ENCODE measurements around the gene HSH2D.
"Not testable (repeated sequence)": the region's sequence is repeated elsewhere in the genome, so short reads cannot be mapped to it uniquely, and the experiment has no call there.

Gene HSH2D, protein sequence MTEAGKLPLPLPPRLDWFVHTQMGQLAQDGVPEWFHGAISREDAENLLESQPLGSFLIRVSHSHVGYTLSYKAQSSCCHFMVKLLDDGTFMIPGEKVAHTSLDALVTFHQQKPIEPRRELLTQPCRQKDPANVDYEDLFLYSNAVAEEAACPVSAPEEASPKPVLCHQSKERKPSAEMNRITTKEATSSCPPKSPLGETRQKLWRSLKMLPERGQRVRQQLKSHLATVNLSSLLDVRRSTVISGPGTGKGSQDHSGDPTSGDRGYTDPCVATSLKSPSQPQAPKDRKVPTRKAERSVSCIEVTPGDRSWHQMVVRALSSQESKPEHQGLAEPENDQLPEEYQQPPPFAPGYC

DNA sequence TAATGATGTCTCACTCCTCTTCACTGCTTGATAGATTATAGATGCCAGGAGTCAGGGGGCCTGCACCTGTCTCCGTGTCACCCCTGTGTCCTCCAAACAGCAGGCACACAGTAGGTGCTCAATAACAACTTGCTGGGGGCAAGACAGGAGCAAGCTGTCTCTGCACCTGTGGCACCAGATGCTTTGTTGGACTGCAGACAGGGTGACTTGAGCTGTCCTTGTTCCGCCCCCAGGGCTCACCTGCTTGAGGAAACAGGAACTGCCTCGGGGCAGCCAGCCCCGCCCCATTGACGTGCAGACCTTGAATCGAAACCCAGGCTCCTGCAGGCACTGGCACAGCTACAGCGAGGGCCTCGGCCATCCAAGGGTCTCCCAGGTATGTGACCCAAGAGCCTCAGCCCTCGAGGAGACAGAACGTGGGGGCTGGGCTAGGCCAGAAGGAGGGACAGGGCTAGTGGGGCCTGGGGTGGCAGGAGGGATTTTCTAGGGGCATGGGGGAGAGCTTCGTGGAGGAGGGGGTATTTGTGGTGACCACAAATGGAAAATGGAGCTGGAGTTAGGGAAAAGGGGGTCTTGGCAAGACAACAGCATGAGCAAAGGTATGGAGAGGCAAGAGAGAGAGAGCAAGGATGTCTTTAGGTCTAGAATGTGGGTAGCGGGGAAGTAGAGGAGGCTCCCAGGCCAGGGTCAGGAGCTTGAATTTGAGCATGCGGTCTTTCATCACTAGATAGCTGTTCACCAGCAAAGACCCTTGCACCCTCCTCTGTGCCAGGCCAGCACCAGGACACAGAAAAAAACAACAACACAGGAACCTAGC is at the start of gene HSH2D:
HSH2D (plus strand) TSS at position 287 of the 817 bp plus-strand sequence. CDS start 5,066 bp downstream, outside the sequence.
- peak; percentile 77 for DNase-seq

DNA sequence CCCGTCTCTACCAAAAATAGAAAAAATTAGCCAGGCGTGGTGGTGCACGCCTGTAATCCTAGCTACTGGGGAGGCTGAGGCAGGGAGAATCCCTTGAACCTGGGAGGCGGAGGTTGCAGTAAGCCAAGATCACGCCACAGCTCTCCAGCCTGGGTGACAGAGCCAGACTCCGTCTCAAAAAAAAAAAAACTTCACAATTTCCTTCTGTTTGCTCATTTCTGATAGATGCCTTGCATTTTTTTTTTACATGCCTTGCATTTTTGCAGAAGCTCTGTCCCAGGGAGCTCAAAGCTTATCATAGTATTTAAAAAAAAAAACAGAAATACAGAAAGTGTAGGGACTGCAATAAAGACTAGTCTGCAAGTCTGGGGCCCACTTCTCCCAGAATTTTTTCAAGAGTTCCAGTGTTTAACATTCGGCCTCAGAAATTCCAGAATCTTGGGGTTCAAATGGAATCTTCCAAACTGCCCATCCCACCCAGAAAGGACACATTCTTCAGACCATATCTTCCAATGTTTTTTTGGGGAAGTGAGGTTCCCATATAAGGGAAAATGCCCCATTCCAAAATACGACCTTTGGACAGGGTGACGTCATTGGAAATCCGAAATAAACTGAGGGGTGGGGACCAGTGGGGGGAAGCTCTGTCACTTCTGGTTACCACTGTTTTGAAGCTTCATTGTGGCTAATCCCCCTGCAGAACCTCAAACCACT is 49.0 kb upstream of the HSH2D start:
- no peak for DNase-seq

DNA sequence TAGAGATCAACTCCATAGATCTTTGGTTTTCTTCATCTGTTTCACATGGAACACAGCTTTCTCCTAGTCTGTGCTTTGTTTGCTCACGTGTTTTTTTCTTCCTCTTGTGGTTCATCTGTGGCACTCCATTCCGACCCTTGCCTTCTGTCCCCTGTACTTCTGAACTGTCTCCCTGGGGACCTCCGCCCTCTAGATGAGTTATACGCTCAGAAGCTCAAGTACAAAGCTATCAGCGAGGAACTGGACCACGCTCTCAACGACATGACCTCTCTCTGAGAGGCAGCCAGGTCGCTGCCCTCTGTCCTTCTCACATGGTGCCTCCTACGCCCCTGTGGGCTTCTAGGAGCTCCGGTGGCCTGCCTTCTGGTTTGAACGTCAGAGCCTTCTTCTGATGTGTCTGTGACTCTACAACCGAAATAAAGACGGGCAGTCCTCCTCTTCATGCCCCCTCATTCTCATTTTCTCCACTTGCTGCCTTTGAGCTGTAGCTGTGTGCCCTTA is 48.4 kb upstream of the HSH2D start:
- DNase-seq = no peak

DNA sequence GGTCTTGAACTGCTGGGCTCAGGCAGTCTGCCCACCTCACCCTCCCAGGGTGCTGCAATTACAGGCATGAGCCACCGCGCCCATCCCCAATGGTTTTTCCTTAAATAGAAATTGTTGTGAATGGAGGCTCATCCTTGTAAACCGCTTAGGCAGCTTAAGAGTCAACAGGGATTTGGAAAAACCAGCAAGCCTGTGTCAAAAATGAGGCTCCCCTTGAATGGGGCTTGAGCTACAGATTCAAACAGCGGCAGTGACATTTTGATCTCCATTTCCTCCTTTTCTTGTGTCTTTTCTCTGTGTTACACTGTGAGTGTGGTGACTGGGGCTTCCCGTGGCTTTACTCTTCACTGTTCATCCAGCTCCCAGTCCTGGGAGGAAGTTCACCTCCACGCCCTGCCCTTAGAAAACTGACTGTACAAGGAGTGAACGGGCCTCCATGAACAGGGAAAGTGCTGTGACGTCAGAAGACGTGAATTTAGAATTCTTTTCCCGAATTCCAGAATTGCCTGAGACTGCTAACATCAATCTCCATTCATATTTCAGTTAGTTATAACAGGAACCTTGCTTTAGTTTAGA is 47.1 kb upstream of the HSH2D start:
- no peak for DNase-seq

DNA sequence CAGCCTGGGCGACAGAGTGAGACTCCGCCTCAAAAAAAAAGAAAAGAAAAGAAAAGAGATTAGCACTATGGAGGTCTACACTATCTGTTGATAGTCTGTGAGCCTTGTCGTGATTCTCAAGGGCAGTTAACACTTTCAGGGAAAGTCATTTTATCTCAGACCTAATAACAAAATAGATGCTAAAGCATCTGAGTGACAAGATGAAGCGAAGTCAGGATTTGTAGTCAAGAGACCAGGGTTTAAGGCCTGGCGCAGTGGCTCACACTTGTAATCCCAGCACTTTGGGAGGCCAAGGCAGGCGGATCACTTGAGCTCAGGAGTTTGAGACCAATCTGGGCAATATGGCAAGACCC is 45.1 kb upstream of the HSH2D start:
- no peak for DNase-seq

DNA sequence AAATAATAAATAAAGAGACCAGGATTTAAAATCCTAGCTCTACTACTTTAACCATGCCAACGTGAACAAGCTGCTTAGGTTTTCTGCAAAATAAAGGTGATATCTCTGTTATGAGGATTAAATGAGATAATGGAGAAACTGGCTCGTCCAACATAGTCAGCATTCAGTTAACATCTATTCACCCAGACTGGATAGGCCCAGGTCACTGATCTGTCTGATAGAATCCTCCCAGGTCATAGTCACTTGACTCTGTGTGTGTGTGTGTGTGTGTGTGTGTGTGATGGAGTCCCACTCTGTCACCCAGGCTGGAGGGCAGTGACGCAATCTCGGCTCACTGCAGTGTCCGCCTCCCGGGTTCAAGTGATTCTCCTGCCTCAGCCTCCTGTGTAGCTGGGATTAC is 44.7 kb upstream of the HSH2D start:
- no peak for DNase-seq

DNA sequence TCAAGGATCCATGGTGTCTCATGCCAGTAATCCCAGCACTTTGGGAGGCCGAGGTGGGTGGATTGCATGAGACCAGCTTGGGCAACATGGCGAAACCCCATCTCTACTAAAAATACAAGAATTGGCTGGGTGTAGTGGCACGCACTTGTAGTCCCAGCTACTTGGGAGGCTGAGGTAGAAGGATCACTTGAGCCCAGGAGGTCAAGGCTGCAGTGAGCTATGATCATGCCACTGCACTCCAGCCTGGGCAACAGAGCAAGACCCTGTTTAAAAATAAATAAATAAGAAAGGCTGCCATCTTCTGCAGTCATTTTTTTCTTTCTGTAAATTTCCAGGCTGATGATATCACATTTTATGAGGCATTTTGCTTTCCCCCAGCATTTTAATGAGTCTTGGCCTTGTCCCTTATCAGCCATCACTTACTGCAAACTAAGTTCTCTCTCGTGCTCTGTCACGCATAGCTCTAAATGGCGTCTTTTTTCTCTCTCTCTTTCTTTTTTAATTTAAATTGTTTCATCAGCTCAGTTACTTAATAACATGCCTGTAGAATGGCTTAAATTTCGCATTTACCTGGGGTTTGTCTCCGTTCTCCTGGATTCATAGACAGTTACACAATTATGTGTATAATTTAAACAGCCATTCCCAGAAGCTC is 44.0 kb upstream of the HSH2D start:
- DNase-seq = not testable (repeated sequence)

DNA sequence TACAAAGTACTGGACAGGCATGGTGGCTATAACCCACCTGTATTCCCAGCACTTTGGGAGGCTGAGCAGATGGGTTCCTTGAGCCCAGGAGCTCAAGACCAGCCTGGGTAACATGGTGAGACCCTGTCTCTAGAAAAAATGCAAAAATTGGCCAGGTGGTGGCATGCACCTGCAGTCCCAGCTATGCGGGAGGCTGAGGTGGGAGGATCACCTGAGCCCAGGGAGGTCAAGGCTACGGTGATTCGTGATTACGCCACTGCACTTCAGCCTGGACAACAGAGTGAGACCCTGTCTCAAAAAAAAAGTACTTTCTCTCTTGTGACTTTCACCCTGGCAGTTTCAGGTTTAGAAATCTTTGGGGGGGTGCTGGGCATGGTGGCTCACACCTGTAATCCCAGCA is 43.0 kb upstream of the HSH2D start:
- no peak for DNase-seq

DNA sequence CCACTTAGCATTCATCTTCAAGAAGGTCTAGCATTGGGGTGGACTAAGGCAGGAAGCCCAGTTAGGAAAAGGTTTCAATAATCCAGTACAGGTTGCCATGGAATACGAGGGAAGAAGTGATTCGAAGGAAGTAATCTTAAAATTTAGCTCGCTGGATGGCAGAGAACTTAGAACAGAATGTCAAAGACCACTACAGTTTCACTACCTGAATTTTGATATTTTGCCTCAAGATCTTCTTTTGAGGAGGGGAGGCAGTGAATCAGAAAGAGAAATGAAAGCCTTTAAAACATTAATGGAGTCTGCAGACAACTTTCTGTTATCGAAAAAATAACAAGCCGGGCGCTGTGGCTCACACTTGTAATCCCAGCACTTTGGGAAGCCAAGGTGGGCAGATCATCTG is 38.8 kb upstream of the HSH2D start:
- no peak for DNase-seq

DNA sequence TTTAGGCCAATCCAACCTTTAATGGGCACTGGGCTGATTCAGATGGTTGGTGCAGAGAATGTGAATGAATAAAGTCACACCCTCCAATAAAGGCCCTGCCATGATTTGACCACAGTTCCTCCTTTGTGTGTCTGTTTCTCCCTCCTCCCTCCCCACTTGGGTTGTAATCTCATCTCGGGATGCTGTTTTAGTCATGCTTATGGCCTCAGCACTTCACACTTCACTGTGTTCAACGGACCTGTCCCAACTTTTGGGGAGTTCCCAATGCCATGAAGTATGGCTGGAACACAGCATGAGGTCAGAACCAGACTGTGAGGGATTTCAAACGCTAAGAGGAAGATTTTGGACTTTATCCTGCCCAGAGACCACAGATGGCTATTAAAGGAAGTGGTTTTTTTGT is 37.4 kb upstream of the HSH2D start:
- no peak for DNase-seq

DNA sequence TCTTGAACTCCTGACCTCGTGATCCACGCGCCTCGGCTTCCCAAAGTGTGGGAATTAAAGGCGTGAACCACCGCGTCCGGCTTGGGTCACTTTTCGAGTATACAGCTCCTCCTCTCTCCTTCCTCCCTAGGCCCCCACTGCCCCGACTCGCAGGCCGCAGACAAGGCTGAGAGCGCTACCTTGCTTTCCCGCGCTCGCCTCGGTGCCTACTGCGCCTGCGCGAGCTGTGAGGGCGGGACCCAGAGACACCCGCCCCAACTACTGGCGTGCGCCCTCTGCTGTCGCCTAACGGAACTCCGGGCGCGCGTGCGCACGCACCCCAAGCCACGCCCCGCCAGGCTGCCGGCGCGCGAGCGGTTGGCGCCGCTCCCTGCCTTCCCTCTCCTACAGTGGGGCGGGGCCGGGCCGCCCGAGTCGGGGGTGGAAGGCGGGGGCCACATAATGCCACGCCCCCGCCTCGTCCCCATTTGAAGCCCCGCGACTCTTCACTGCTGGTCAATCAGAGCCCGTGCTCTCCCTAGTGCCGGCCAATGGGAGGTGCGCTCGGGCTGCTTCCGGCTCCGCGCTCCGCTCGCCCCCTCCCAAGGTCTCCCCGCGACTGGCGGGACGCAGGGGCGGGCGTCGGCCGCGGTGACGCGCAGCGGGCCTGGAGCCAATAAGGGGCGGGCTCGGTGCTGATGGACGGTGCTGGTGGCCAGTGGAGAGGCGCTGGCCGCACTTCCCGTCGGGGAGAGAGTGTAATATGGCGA is 32.2 kb upstream of the HSH2D start, which contains the start of gene RAB8A:
RAB8A (plus strand) TSS at position 730 of the 749 bp plus-strand sequence; CDS start at position 743, 13 bp downstream.
- peak; percentile 98 for DNase-seq

DNA sequence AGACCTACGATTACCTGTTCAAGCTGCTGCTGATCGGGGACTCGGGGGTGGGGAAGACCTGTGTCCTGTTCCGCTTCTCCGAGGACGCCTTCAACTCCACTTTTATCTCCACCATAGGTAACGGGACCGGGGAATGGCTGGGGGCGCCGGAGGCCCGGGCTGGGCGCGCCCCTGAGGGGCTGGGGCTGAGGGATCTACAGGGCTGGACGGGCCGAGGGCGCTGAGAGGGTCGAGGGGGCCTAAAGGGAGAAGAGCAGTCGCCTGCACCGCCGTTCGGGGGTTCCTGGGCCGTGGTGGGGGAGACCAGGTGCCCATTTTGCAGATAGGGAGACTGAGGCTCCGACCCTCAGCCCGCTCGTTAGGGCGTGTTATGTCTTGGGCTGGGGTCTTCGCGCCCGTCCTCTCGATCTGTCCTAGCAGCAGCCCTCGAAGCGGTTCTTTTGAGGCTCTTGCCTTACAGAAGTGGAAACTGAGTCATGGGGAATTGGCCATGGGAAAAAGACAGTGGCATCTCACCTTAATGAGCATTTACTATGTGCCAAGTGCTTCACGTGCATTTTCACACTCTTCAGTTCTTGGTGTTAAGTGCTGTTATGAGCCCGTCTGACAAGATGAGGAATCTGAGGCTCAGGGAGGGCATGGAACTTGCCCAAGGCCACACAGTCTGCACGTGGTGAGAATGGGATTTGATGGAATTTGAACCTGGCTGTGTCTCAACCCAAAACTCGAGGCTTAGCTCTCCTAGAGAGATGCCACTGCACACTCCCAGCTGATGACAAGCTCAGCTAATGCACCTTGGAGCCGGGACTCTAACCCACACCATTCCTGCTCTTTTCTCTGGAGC is 31.4 kb upstream of the HSH2D start:
- DNase-seq = no peak

DNA sequence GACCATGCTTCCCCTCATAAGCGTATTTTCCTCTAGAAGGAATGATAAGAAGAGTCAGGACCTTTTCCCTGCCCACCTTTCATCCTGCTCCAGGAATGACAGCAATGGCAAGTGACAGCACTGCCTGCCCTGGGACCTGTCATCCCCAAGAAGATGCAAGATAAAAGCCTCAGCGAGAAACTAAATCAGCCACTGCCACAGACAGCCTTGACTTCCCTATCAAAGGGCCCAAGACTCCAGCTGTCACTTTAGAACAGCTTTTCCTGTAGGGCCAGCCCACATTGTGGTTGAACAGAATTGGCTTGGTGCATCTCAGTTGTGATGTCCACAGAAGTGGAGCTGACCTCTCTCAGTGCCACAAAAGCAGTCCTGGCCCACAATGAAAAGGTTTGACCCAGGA is 30.7 kb upstream of the HSH2D start:
- no peak for DNase-seq

DNA sequence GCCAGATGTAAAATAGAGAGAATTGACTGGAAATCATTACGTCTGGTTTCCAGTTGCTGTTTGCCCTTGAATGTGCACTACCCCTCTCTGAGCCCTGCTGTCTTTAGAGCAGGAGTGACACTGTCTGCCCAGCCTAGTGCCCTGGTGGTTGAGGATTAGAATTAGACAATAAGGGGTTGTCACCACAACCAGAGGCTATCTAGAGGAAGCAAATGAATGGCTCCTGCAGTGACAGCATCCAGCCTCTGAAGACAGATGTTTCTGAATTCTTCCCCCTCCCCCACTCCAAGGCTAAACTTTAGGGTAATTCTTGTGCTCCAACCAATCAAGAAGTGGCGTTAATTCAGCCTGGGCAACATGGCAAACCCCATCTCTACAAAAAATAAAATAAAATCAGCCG is 29.8 kb upstream of the HSH2D start:
- no peak for DNase-seq

DNA sequence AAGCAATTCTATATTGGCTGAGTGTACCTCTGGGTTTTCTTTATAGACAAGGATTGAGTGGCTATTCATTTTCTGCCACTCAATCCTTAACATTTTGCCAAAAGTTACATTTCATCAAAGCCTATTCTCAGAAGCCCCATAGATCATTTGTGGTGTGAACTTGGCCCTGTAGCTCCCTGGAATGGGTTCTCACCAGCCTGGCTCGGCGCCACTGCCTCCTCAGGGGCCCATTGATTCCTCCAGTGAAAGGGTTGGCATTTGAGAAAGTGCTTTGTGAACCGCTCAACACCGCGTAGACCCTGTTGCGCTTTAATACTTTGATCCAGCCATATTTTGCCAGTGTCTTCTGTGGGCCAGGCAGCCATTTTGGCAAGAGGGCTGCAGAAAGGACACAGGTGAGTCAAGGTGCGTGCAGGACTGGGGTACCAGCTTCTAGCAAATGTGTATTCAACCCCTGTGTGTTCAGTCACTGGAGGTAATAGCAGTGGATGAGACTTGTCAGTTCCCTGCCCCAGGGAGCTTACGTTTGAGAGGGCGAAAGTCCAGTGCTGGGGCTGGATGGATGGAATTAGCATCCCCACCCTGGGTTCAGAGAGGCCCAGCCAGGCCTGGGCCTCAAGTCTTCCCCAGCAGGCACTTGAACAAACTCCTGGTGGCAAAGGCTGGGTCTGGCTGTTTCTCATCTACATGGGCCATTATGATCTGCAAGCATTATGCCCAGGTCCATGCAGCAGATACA is 28.0 kb upstream of the HSH2D start:
- DNase-seq = no peak

DNA sequence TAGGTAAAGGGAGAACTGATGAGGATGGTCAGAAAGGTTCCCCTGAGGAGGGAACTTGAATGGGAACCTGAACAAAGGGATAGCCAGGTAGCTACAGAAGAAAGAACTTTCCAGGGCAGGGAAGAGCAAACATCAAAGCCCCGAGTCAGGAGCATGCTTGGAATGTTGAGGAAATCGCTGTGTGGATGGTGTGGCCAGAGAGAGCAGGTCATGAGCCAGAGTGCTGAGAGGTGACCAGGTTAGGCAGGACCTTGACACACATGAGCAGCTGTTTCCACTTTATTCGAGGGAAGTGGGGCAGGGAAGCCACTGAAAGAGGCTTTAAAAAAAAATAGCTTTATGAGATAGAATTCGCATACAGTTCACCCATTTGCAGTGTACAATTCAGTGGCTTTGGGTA is 27.4 kb upstream of the HSH2D start:
- DNase-seq = no peak

DNA sequence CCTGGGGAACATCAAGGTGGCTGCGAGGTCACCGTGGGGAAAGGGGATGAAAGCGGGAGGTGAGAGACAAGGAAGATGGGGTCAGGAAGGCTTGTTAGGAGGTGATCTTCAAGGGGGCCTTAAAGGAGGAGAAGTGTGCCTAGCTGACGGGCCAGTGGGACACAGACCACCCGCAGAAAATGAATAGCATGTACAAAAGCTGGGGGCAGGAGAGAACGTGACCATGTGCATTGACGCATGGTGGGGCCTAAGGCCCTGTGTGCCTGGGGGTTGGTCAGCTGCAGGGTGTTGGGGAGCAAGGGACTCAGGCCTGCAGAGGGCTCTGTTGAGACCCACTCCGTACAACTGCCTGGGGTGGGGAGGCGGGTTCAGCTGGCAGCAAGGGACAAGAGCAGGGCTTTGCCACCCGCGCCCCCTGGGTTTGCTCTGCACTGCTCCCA is 25.9 kb upstream of the HSH2D start:
- no peak for DNase-seq

DNA sequence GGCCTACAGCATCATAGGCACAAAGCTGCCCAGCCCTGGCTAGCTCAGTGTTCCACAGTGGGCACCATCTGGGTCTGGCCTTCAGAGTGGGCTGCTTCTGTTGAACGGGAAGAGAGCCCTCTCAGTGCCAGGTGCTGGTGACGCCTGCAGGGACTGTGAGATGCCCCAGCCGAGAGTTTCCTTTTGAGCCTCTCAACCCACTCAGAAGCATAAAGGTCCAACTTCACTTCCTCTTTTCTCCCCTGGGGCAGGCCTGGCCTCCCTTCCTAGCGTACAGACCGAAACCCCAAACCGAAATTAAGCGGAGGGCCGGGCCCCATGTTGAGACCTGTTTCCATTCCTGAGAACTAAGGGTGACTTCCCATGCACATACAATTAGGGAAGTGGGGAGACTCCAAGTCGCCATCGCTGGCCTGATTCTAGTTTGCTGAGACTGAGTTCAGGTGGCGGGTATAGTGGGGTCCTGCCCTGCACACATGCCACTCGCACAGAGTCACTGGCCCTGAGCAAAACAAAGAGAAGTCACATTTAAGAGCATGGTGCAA is 24.9 kb upstream of the HSH2D start:
- no peak for DNase-seq

DNA sequence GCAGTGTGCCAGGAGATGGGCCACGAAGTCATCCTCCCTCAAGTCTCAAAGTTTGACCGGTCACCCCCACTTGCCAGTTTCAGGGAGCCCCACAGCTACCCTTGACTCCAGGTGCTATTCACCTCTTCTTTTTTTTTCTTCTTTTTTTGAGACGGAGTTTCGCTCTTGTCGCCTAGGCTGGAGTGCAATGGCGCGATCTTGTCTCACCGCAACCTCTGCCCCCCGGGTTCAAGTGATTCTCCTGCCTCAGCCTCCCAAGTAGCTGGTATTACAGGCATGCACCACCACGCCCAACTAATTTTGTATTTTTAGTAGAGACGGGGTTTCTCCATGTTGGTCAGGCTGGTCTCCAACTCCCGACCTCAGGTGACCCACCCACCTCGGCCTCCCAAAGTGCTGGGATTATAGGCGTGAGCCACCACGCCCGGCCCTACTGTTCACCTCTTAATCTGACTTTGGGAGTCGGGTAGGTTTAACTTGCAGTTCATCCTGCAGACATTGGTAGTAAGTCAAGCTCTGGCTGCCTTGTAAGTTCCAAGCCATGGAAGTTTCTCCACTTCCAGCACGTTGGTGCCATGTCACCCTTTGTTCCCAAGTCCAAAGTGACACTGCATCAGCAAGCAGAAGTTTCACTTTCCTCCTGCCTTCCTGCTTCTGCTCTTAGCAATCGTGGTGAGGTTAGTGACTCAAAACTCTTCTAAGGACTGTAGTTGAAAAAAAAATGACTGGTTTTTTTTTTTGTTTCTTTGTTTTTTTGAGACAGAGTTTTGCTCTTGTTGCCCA is 24.2 kb upstream of the HSH2D start:
- not testable (repeated sequence) for DNase-seq
